Nephron (organoid): ENCODE data around the gene PP2D1.
A peak's percentile ranks its signal among the peaks of the same experiment; 100 is the strongest.
"Not testable (repeated sequence)": the region's sequence is repeated elsewhere in the genome, so short reads cannot be mapped to it uniquely, and the experiment has no call there.

Source experiments
- H3K27ac Mint-ChIP-seq, 3 experiments: 2 replicates each; pipeline ENCODE4 v1.8.0; 2020; ENCODE audit warnings: mixed read lengths in 3 of 3, mild to moderate bottlenecking in 2 of 3, moderate library complexity in 1 of 3
- H3K27me3 Mint-ChIP-seq: 2 replicates; pipeline ENCODE4 v1.8.0; 2021; ENCODE audit warnings: low read depth, mild to moderate bottlenecking, moderate library complexity, mixed read lengths
- H3K36me3 Mint-ChIP-seq: 2 replicates; pipeline ENCODE4 v1.8.0; 2020; ENCODE audit warnings: low read depth, mixed read lengths
- H3K4me1 Mint-ChIP-seq: 2 replicates; pipeline ENCODE4 v1.8.0; 2020; ENCODE audit warnings: mixed read lengths
- H3K4me3 Mint-ChIP-seq, 3 experiments: 2 replicates each; pipeline ENCODE4 v1.8.0; 2020; ENCODE audit warnings: mild to moderate bottlenecking in 3 of 3, mixed read lengths in 3 of 3, moderate library complexity in 2 of 3
- H3K9me3 Mint-ChIP-seq: 2 replicates; pipeline ENCODE4 v1.8.0; 2020; ENCODE audit warnings: mixed read lengths
- CTCF ChIP-seq, 3 experiments: fragments of 200-600 bp; sonication (generic); IDR thresholded peaks; one replicate each; pipeline ENCODE4 v1.5.0; 2021; ENCODE audit warnings: antibody characterized with exemption in 3 of 3; ENCODE audit not compliant: unreplicated experiment in 3 of 3

The PP2D1 gene

GRCh38 chr3:19970327-19970726 lies 41.7 kb downstream of the PP2D1 start:
- H3K27me3 Mint-ChIP-seq, result no peaks in the 10 kb centered on the region
- no peaks in the 10 kb centered on the region for H3K4me1 Mint-ChIP-seq
- TF ChIP-seq CTCF (IDR thresholded peaks at IDR 0.05; ENCODE audit: unreplicated experiment in 3 of 3), result no peak
- H3K4me3 Mint-ChIP-seq, result no peak overlapping the region
- peak overlapping the region in 1 of 3 experiments; percentile 38 for H3K27ac Mint-ChIP-seq
- H3K36me3 Mint-ChIP-seq, result peaks cover 51% of the 10 kb centered on the region
- H3K9me3 Mint-ChIP-seq, result no peaks in the 10 kb centered on the region

GRCh38 chr3:19967812-19968211 lies 44.3 kb downstream of the PP2D1 start:
- TF ChIP-seq CTCF (IDR thresholded peaks at IDR 0.05; ENCODE audit: unreplicated experiment in 3 of 3), result no peak
- H3K36me3 Mint-ChIP-seq, result peaks cover 42% of the 10 kb centered on the region
- no peaks in the 10 kb centered on the region for H3K27me3 Mint-ChIP-seq
- H3K27ac Mint-ChIP-seq, result no peak overlapping the region
- no peaks in the 10 kb centered on the region for H3K4me1 Mint-ChIP-seq
- no peaks in the 10 kb centered on the region for H3K9me3 Mint-ChIP-seq
- H3K4me3 Mint-ChIP-seq, result no peak overlapping the region

GRCh38 chr3:19967208-19967607 lies 44.9 kb downstream of the PP2D1 start:
- TF ChIP-seq CTCF (IDR thresholded peaks at IDR 0.05; ENCODE audit: unreplicated experiment in 3 of 3), result no peak
- H3K4me3 Mint-ChIP-seq, result no peak overlapping the region
- H3K36me3 Mint-ChIP-seq, result peaks cover 36% of the 10 kb centered on the region
- H3K27me3 Mint-ChIP-seq, result no peaks in the 10 kb centered on the region
- H3K9me3 Mint-ChIP-seq, result no peaks in the 10 kb centered on the region
- no peak overlapping the region for H3K27ac Mint-ChIP-seq
- H3K4me1 Mint-ChIP-seq, result no peaks in the 10 kb centered on the region

GRCh38 chr3:19961960-19962359 lies 50.1 kb downstream of the PP2D1 start:
- Mint-ChIP-seq H3K9me3 (no peaks in the 10 kb centered on the region), H3K36me3 (peaks cover 30% of the 10 kb centered on the region), H3K27me3 (no peaks in the 10 kb centered on the region), H3K4me1 (no peaks in the 10 kb centered on the region), H3K27ac (no peak overlapping the region), H3K4me3 (no peak overlapping the region)
- TF ChIP-seq CTCF (IDR thresholded peaks at IDR 0.05; ENCODE audit: unreplicated experiment in 3 of 3), result no peak

GRCh38 chr3:19960696-19961095 lies 51.4 kb downstream of the PP2D1 start:
- no peak for TF ChIP-seq CTCF (IDR thresholded peaks at IDR 0.05; ENCODE audit: unreplicated experiment in 3 of 3)
- Mint-ChIP-seq H3K4me1 (no peaks in the 10 kb centered on the region), H3K4me3 (no peak overlapping the region), H3K36me3 (peaks cover 29% of the 10 kb centered on the region), H3K27ac (no peak overlapping the region), H3K9me3 (no peaks in the 10 kb centered on the region), H3K27me3 (no peaks in the 10 kb centered on the region)

GRCh38 chr3:19959505-19959904 lies 52.6 kb downstream of the PP2D1 start:
- Mint-ChIP-seq H3K9me3 (no peaks in the 10 kb centered on the region), H3K36me3 (peaks cover 40% of the 10 kb centered on the region), H3K27me3 (no peaks in the 10 kb centered on the region), H3K27ac (no peak overlapping the region), H3K4me3 (no peak overlapping the region), H3K4me1 (no peaks in the 10 kb centered on the region)
- TF ChIP-seq CTCF (IDR thresholded peaks at IDR 0.05; ENCODE audit: unreplicated experiment in 3 of 3), result no peak

GRCh38 chr3:19957354-19957753 lies 54.7 kb downstream of the PP2D1 start:
- H3K27me3 Mint-ChIP-seq, result not testable (repeated sequence)

More at GRCh38 chr3:19957354-19957753, 54.7 kb downstream of the PP2D1 start:
- not testable (repeated sequence) for H3K9me3 Mint-ChIP-seq, H3K4me1 Mint-ChIP-seq, H3K27ac Mint-ChIP-seq, H3K4me3 Mint-ChIP-seq
- peaks cover 51% of the 10 kb centered on the region for H3K36me3 Mint-ChIP-seq
